ENCODE data around the gene GNG4. TPM values are rescaled to one million over a fixed set of nuclear protein-coding genes. Genes with fewer than 3 reads are reported as not detected.
"Not testable (repeated sequence)": the region's sequence is repeated elsewhere in the genome, so short reads cannot be mapped to it uniquely, and the experiment has no call there.

GNG4 gene
- total RNA-seq, 2 experiments from 2014 or later, result not detected

DNA sequence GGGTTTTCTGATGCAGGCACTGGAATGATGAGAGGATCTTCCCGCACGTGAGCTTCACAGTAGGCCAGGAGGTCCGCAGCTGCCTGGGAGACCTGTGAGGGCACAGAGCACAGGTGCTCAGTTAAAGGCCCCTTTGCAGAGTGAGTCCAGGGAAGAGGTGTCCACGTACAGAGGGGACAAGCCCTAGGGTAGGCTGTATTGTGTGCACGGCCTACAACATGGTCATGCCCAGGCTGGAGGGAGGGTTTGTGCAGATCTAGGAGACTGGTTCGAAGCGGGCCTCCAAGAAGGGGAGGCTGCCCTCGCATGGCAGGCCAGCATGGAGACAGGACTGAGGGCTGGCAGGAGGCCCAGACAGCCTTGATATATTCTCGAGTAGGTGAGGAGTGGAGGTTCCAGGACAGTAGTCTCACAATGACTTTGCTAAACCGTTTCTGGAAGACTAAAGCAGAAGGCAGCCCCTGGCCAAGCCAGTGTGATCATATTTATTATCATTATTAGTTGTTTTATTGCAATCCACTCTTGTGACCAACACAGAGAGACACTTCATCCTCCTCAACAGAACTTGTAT lies 97.4 kb downstream of the GNG4 start:
- no peaks in the 10 kb centered on the region for H3K79me2 ChIP-seq (ENCODE audit: insufficient read depth, low read depth, low read length)
- POLR2A ChIA-PET, result no interaction called here
- CTCF ChIA-PET (ENCODE audit: unreplicated experiment), result no interaction called here
- H3K4me3 ChIP-seq (ENCODE audit: low read depth, low read length, poor library complexity, severe bottlenecking), result no peak overlapping the region
- H3K4me2 ChIP-seq (ENCODE audit: low read length), result no peak overlapping the region
- no peaks in the 10 kb centered on the region for H3K9me3 ChIP-seq (ENCODE audit: low read length)
- H3K27ac ChIP-seq (ENCODE audit: low read depth, low read length, poor library complexity, severe bottlenecking), result no peak overlapping the region
- no peaks in the 10 kb centered on the region for H3K9me2 ChIP-seq (ENCODE audit: insufficient read depth, low read length)
- no TSS peak for BruUV-seq (replicated peaks)
- intact Hi-C loops (cut with micrococcal nuclease; ENCODE audit: unreplicated experiment), result no loop called here
- TF ChIP-seq EZH2phosphoT487 (IDR thresholded peaks at IDR 0.05; ENCODE audit: borderline replicate concordance, low read depth, low read length), result no peak
- TF ChIP-seq, protein P1, sequence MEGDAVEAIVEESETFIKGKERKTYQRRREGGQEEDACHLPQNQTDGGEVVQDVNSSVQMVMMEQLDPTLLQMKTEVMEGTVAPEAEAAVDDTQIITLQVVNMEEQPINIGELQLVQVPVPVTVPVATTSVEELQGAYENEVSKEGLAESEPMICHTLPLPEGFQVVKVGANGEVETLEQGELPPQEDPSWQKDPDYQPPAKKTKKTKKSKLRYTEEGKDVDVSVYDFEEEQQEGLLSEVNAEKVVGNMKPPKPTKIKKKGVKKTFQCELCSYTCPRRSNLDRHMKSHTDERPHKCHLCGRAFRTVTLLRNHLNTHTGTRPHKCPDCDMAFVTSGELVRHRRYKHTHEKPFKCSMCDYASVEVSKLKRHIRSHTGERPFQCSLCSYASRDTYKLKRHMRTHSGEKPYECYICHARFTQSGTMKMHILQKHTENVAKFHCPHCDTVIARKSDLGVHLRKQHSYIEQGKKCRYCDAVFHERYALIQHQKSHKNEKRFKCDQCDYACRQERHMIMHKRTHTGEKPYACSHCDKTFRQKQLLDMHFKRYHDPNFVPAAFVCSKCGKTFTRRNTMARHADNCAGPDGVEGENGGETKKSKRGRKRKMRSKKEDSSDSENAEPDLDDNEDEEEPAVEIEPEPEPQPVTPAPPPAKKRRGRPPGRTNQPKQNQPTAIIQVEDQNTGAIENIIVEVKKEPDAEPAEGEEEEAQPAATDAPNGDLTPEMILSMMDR (conservative IDR thresholded peaks at IDR 0.05; ENCODE audit: low read length), result no peak
- H4K20me1 ChIP-seq (ENCODE audit: insufficient read depth, low read length), result no peaks in the 10 kb centered on the region
- H3K4me1 ChIP-seq (ENCODE audit: insufficient read depth, low read length, poor library complexity, severe bottlenecking), result no peaks in the 10 kb centered on the region
- H3K36me3 ChIP-seq (ENCODE audit: insufficient read depth, low read length), result no peaks in the 10 kb centered on the region
- DNase-seq (ENCODE audit: low spot score), result no peak
- no peak overlapping the region for H2AFZ ChIP-seq (ENCODE audit: low read length)

DNA sequence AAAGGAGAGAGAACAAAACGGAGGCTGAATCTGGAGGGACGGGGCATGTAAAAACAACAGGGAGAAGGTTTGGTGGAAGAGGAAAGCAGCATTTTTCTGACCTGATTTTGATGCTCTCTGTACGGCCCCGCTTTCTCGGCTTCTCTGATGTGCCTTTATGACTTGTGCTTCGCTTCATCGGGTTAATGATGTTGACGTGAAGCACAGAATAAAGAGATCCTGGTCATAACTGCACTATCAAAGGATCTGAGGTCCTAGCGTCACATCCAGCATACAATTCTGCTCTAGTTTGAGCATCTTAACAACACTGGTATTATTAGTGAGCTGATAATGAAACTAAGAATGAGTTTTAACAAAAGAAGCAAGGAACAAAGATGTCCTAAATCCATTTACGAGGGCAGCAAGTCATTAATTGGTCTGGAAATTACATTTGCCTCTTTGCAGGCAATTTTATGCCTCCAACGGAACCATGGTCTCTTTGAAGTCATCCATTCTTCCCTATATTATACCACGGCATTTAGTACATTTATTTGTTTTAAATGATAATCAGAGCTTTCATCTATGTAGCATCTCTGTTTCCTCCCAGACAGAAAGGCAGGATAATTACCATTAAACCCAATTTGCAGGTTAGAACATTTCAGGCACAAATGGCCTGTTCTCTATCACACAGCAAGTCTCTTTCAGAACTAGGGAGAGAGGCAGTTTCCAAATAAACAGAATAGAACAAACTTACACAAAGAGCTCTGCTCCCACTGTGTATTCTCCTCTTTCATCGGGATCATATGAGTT lies 100.0 kb downstream of the GNG4 start:
- intact Hi-C loops (cut with micrococcal nuclease; ENCODE audit: unreplicated experiment), result no loop called here
- H3K36me3 ChIP-seq (ENCODE audit: insufficient read depth, low read length), result no peaks in the 10 kb centered on the region
- no peak overlapping the region for H3K4me3 ChIP-seq (ENCODE audit: low read depth, low read length, poor library complexity, severe bottlenecking)
- TF ChIP-seq, protein P1 (conservative IDR thresholded peaks at IDR 0.05; ENCODE audit: low read length), result no peak
- no peak for TF ChIP-seq EZH2phosphoT487 (IDR thresholded peaks at IDR 0.05; ENCODE audit: borderline replicate concordance, low read depth, low read length)
- DNase-seq (ENCODE audit: low spot score), result no peak
- H4K20me1 ChIP-seq (ENCODE audit: insufficient read depth, low read length), result no peaks in the 10 kb centered on the region
- H3K9me3 ChIP-seq (ENCODE audit: low read length), result no peaks in the 10 kb centered on the region
- no peaks in the 10 kb centered on the region for H3K9me2 ChIP-seq (ENCODE audit: insufficient read depth, low read length)
- ChIA-PET POLR2A (no interaction called here), CTCF (ENCODE audit: unreplicated experiment) (no interaction called here)
- H3K79me2 ChIP-seq (ENCODE audit: insufficient read depth, low read depth, low read length), result no peaks in the 10 kb centered on the region
- no peak overlapping the region for H2AFZ ChIP-seq (ENCODE audit: low read length)
- no peak overlapping the region for H3K27ac ChIP-seq (ENCODE audit: low read depth, low read length, poor library complexity, severe bottlenecking)
- H3K4me1 ChIP-seq (ENCODE audit: insufficient read depth, low read length, poor library complexity, severe bottlenecking), result no peaks in the 10 kb centered on the region
- no peak overlapping the region for H3K4me2 ChIP-seq (ENCODE audit: low read length)
- BruUV-seq (replicated peaks), result no TSS peak

DNA sequence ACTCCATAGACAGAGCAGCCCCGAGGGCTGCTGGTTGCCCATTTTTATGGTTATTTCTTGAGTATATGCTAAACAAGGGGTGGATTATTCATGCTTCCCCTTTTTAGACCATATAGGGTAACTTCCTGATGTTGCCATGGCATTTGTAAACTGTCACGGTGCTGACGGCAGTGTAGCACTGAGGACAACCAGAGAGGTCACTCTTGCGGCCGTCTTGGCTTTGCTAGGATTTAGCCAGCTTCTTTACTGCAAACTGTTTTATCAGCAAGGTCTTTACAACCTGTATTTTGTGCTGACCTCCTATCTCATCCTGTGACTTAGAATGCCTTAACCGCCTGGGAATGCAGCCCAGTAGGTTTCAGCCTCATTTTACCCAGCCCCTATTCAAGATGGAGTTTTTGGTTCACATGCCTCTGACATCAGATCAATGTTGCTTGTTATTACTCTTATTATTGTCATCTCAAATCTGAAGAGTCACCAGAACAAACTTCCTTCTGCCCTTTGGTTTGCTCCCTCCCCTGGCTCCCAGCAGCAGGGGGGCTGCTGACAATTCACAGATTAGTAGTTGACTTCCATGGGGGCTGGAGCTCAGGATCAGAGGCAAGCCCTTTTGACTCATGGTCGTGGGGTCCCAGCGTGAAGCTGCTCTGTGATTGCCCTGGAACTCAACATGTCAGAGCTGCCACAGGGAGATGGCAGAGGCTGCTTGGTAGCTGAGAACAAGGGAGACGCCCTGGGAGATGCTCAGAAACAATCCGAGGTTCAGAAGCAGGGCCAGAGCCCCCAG lies 103.0 kb downstream of the GNG4 start:
- H3K4me1 ChIP-seq (ENCODE audit: insufficient read depth, low read length, poor library complexity, severe bottlenecking); H3K27ac ChIP-seq (ENCODE audit: low read depth, low read length, poor library complexity, severe bottlenecking); CTCF ChIA-PET (ENCODE audit: unreplicated experiment); DNase-seq (ENCODE audit: low spot score); intact Hi-C loops (cut with micrococcal nuclease; ENCODE audit: unreplicated experiment); H4K20me1 ChIP-seq (ENCODE audit: insufficient read depth, low read length); H2AFZ ChIP-seq (ENCODE audit: low read length); H3K9me2 ChIP-seq (ENCODE audit: insufficient read depth, low read length); H3K36me3 ChIP-seq (ENCODE audit: insufficient read depth, low read length); H3K79me2 ChIP-seq (ENCODE audit: insufficient read depth, low read depth, low read length); H3K9me3 ChIP-seq (ENCODE audit: low read length); H3K4me3 ChIP-seq (ENCODE audit: low read depth, low read length, poor library complexity, severe bottlenecking); POLR2A ChIA-PET; BruUV-seq (replicated peaks); H3K4me2 ChIP-seq (ENCODE audit: low read length): not testable (repeated sequence)

Data from OCI-LY7 (cell line).